ENCODE results near the gene TNIK.
"Not testable (repeated sequence)": the region's sequence is repeated elsewhere in the genome, so short reads cannot be mapped to it uniquely, and the experiment has no call there.

TNIK gene

DNA sequence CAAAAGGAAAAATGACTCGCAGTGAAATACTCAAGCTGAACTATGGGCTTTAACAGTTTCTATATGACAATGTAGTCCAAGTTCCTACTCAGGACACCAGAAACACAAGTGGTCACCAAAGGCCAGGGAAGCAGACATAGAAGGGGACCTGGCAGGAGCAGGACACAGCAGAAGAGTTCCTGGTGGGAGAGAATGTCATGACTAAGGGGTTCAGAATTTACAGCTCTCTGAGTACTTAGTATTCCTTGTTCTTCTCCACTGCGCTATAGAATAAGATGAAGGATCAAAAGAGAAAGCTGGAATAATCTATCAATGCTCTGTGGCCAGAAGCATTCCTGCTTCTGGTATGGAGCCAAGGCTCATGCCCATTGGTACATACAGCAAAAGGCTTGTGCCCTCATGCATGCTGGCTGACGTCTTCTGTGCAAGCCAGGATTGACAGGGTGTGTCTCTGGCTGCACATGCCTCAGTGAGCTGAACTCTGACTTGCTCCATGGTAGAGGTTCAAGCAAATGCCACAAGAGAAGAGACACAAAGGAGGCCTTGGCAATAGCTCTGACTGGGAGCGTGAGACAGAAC lies 305.0 kb downstream of the TNIK start:
- DNase-seq, result no peak

DNA sequence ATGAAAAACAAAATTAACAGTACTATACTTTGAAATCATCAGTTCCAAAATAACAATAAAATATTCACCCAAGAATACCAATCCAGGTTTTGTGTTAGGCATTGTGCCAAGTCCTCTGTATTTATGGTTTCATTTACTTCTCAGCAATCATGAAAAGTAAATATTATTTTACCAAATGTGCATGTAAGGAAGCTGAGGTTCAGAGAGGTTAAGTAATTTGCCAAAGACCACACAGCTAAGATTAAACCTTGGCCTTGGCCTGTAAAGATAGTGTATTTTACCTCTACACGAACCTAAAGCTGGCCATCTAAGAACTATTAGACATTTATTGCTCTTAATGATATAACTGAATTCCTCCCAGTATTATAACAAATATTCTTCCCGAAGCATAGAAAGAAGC lies 309.3 kb downstream of the TNIK start:
- DNase-seq, result no peak

DNA sequence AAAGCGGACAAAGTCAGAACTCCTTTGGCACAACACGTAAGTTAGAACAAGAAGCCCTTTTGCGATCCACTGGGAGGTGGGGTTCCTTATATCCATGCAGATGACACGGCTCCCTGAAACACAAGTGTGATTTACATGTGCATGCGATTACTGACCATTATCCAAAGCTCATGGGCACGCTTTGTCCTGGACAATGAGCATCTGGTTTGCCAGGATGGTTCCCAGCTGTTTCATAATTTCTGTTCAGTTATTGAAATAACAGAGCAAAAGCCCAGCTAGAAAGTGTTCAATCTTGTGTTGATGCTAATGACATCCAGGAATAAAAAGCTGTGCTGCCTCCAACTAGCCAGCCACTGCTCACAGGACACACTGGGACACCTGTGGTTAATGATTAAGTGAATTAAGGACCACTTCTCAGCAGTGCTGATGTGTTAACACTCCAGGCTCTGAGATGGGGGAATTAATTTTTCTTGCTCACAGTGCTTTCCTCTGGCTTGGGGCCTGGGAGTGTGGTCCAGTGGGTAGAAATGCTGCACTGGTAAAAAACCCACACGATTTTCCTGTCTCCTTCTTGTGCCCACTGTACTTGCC lies 310.6 kb downstream of the TNIK start:
- no peak for DNase-seq

DNA sequence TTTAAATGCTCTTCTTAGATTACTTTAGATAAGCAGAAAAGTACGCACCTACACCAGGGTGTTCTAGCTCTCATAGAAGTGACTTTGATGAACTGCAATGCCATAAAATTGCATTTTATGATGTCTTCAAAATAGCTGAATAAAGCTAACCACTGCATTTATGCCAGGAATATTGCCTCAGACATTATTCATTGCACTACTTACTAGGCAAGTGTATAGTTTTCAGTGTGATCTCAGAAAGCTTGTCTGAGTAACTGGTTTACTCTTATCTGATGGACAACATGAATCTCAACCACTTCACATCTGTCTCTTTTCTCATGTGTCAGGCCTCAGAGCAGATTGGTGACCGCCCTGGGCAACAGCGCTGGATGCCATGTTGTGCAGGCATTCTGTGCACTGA lies 314.4 kb downstream of the TNIK start:
- DNase-seq, result no peak

DNA sequence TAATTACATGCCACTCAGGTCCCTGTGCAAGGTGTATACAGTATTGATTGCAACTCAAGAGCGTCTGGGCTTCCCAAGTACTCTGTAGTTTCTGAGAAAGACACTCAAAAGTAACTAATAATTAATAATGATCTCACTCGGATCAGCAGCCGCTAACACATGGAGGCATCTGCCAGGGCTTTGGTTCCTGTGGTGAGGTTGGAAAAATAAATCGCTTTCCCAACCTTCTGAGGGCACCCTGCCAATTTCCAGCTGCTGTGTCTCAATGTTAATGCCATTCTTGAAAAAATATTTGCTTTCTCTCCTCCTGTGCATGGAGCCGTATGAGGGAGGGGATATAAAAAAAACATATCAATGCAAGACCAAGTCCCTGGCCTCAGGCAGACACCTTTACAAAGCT lies 317.2 kb downstream of the TNIK start:
- DNase-seq, result no peak

DNA sequence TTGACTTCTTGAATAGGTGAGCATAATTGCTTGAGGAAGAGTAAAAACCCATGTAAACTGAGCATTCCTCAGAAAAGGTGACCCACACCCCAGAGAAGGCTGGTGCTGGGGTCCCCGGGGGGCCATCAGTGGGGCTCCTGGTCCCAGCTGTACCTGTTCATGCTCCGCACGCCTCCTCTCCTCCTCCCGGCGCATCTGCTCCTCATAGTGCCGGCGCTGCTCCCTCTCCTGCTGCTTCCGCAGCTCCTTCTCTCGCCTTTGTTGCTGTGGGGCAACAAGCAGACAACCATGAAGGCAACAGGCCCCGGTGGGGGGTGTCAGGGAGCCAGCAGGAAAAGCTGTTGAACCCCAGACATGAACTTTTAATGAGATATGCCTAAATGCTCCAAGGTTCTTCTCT lies 320.0 kb downstream of the TNIK start:
- DNase-seq, result no peak

DNA sequence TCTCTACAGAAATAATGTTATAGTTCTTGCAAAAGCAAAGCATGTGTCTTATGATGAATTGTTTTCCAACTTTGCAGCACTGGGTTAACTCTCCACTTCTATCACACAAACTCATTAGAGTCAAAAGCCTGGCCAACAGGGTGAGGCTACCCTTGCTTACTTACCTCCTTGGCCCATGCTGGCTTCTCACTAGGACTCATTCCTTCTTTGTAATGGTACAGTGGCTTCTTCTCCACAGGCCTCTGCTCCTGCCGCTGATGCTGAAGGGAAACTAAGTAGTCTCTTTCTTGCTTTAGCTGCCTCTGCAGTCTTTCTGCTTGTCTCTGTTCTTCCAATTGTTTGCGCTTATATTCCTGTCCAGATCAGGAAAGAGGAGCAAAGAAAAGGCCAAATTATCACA lies 322.2 kb downstream of the TNIK start:
- no peak for DNase-seq

DNA sequence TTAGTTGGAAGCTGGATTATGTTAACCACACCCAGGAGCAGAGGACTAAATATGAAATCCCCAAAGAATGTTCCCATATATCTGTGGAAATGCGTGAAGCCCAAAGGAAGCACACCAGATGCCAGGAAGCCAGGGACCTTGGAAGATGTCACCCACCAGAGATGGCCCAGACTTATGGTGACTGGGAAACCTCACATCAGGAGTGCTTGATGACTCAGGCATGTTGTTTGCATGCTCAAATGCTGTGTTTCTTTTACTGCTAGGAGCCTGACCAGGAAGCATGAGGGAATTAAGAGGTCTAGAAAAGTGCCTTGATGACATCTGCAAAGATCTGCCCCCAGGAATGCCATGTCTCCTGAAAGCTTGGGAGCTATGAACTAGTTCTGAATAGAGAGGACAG lies 324.7 kb downstream of the TNIK start:
- DNase-seq, result no peak

DNA sequence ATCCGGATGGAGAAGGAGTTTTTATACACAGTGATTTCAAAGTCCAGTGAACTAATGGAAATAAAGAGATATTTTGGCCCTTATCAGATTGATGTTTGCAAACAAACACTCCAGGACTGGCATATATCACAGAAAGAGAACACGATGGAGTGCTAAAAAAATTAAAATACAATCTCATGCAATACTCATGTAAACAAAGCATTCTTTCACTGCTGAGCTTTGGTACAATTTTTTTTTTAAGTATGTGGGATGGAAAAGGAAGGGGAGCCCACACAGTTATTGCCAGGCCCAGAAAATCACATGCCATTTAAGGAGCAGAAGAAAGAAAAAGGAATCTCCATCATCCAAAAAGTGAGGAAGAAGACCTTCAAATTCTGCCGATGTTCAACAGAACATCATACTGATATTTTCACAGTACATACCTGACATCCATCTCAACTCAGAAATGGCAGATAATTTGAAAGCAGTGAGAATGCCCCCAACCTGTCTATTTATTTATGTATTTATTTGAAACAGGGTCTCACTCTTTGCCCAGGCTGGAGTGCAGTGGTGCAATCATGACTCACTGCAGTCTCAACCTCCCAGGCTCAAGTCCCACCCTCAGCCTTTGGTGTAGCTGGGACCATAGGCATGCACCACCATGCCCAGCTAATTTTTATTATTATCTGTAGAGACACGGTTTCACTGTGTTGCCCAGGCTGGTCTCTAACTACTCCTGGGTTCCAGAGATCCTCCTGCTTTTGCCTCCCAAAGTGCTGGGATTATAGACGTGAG lies 326.2 kb downstream of the TNIK start:
- no peak for DNase-seq

DNA sequence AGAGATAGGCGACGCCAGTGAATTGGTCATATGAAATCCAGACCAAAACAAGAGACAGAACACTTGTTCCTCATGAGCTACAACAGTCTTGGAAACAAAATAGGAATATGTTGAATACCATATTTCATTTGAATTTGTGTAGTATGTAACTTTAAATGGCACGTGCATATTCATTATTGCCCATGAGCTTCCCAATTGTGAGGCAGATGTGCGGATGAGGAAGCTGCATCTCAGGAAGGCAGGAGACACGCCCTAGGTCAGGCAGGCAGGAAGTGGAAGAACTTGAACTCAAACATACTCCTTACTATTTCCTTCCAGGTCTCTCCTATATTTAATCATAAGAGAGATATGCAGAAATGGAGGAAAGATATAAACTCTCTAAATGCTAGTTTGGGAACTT lies 326.9 kb downstream of the TNIK start:
- DNase-seq, result no peak

DNA sequence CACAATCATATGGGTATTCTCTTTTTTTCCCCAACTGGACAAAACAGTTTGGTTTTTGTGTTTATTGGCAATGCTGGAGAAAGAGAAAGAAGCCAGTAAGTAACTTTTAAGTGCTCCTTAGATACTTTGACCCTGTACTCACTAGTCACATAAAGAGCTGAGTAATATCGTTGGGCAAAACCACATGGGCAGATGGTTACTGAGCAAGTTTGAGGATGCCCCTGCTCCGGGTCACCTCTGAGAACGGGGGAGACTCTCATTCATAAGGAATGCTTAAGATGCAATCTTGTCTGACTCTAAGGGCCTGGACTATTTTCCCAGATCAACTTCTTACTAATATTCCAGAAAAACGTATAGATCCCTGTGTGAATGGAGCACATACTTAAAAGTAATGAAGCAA lies 327.3 kb downstream of the TNIK start:
- no peak for DNase-seq

DNA sequence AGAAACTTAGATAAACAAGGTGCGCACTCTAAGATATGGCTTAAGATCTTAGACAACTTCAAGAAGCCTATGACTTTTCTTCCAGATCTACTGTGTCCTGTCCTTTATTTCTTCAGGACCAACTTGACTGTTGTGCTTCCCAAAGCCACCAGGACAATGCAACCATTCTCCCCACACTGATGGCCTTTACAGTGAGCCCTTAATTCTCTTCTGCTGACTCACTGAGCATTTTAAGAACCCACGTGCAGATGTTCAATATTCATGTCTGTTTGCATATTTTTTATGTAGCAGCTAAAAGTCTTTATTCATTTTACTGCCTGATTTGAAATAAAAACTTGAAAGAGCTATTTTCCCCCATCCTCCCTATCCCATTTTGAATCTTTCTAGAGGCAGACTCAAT lies 330.4 kb downstream of the TNIK start:
- no peak for DNase-seq

DNA sequence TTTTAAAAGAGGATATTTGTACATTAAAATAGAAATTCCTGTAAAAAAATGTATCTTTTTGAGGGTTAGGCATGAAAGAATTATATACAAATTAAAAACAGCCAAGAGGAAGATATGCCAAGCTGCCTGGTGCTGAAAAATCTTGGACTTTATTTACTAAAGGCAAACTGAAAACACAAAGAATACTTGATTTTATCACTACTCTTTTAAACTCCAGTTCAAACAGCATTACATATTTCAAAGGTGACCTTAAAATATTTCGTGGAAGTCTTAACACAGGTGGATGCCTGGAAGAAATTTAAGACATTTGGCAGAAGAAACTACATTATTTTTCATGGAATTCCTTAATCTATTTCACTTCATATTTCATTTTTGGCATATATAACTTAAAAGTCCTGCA lies 332.6 kb downstream of the TNIK start:
- DNase-seq, result no peak

DNA sequence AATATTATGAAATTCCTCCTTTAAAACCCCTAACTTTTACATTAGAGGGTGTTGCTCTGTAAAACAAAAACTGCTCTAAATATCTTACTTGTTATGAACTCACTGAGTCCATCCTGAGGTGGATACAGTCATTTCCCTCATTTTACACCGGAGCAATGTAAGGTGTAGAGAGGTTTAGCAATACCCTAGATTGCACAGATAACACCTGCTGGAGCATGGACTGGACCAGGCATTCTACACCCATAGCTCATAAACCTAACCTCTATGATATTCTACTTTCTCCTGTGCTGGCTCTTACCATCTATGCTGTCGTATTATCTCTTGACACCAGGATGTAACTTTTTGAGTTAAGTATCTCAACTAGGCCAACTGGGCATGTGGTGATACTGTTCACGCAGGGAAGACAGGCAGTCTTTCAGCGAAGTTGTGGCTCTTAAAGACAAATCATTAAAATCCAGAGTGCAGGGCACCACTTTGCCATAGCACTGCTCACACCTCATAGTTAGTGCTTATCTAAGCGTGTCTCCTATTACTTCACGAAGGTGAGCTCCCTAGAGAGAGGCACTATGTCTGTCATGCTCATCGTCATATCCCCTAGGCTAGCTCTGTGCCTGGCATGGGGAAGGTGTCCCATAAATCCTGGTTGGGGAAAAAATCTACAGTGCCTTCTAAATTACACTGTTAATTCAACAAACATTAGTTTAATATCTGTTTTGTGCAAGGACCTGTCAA lies 333.6 kb downstream of the TNIK start:
- no peak for DNase-seq

DNA sequence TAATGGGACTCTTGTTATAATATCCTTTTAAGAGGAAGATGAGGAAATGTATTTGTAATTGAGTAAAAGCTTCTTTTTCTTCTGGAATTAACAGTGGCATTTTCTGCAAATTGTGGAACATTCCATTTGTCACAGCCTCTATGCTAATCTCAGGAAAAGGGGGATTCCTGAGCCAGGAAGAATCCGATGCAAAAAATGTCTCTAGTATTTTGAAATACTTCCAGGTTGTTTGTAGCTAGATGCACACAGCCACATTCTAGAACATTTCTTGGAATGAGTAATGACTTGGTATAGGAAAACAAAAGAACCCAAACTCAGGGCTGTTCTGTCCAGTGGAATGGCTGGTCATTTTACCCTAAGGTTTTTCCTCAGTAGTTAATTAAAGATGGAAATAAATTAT lies 335.2 kb downstream of the TNIK start:
- no peak for DNase-seq

DNA sequence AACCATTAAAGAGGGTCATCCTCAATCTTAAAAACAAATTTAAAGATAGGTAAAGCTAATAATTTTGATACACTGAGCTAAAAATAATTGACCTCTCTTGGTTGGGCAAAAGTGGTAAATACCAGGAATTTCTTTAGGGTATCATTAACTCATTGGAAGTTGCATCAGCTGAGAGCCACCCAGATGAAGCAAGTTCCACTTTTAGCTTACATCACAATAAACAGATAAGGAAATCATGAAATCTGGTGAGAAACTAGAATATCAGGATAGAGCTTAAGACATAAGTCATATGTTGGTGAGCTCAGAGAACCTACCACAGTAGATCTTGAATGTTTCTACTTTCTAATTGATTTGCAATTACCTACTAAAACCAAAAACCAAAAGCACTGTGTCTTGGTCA lies 336.3 kb downstream of the TNIK start:
- DNase-seq, result no peak

DNA sequence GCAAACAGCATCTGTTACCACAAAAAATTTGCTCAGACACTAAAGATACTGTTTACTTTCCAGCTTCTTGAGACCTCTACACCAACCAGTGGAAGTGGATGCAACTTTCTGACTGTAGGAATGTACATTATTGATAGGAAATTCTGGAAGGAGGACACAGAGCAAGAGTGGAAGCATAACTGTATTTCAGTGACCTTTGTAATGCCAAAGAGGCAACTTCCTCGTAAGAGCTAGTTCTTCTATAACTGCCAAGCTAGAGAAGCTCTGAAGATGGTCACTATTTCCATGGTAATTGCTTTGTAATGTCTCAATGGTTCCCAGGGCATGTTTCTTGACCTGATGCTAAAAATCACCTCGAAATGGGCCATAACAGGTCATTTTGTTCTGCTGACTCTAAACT lies 337.3 kb downstream of the TNIK start:
- no peak for DNase-seq

DNA sequence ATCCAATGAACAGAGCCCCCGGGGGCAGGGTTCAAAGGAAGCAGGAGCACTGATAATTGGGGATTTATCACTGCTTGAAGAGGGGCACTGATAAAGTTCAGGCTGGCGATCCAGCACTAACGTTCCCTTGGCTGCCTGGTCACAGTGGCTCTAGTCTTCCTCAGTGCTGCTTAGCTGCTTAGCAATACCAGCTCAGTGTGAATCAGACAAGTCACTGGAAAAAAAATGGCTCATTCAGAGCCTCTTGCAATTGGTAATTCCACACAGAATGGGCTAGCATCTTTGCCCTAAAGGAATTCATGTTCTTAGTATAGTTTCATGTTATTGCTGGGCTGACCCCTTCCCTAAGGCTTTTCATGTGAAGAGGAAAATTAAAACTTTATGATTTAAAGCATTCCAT lies 338.0 kb downstream of the TNIK start:
- DNase-seq, result no peak

DNA sequence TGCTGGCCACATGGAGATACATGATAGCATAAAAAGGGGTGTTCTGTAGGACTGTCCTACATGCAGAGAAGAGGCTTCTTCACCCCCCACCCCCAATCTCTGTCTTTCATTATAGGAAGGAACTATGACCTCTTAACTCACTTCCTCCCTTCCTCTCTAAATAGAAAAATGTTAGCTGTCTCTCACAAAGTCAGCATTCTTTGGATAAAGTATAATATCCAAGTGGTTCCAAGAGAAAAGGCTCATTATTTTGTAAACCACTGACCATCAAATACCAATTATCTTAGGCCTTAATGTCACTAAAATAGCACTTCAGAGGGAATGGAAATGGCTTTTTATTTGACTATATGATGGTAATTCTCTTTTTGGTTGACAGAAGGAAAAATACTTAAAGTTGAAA lies 338.4 kb downstream of the TNIK start:
- DNase-seq, result no peak

DNA sequence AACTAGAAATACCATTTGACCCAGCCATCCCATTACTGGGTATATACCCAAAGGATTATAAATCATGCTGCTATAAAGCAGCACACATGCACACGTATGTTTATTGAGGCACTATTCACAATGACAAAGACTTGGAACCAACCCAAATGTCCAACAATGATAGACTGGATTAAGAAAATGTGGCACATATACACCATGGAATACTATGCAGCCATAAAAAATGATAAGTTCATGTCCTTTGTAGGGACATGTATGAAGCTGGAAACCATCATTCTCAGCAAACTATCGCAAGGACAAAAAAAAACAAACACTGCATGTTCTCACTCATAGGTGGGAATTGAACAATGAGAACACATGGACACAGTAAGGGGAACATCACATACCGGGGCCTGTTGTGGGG lies 340.8 kb downstream of the TNIK start:
- not testable (repeated sequence) for DNase-seq

DNA sequence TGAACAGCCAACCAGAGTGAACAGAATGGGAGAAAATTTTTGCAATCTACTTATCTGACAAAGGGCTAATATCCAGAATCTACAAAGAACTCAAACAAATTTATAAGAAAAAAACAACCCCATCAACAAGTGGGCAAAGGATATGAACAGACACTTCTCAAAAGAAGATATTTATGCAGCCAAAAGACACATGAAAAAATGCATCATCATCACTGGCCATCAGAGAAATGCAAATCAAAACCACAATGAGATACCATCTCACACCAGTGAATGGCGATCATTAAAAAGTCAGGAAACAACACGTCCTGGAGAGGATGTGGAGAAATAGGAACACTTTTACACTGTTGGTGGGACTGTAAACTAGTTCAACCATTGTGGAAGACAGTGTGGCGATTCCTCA lies 341.2 kb downstream of the TNIK start:
- DNase-seq, result not testable (repeated sequence)

DNA sequence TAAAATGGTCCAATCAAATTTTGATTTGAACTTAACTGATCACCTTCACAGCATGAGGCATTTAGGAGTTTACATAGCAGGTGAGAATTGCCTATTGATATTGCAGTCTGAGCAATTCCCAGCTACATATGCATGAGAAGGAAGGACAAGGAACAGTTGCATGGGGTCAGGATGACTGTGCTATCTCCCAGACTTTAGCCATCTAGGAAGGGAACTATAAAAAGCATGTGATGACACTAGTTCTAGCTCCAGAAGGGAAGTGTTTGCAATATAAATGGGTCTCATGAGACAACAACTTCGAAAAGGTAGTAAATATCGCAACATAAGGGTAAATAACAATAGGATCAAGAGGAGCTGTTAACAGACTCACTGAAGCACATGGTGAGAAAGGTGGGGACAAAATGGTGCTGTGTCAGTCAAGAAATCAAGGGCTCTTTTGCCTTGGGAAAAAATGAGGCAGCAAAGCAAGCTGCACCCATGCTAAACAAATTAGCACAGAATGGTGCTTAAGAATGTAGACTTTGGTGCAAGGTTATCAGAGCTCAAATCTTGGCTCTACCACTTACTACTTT lies 343.3 kb downstream of the TNIK start:
- no peak for DNase-seq

DNA sequence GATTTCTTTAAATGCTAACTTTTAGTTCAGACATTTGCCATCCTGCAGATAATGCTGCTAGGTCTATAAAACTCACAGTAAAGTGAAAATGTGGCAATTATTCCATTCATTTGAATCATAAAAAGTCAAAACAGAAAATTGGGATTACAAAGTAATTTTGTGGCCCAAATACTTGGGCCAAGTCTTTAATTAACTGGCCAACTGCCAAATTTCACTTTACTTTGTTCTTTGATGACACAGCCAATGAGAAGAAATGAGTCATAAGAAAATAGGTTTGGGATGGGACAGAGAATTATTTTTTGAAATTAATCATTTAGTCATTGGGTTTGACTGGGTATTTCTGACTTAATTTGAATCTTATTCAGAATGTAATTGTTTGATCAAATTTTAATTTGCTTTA lies 343.8 kb downstream of the TNIK start:
- DNase-seq, result no peak

DNA sequence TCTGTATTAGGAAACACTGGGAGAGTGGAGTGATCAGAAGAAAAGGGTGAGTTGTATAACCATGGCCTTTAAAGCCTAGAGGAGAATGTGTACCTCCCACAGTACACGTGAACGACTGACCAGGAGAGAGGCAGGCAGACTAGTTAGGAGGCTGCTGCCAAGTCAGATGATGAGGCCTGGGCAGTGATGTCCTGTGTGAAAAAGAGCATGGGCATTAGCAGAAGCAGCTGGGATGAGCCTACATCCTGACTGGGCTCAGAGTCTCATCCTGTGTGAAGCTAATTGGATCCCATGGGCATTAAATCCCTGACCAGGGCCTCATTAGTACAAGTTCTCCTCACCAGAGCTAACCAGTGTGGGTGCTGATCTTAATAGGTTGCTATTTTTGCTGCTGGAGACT lies 344.5 kb downstream of the TNIK start:
- no peak for DNase-seq
